Liver (tissue), 9 donors: ENCODE measurements around the gene SARDH. TPM values are rescaled to one million over a fixed set of nuclear protein-coding genes. Genes with fewer than 3 reads are reported as not detected.

Experiments used
- DNase-seq: peaks from one replicate; pipeline ENCODE4 v3.0.0-alpha.2; 2017; ENCODE audit warnings: low spot score
- H3K27ac ChIP-seq, 2 donors: one replicate each; pipeline ENCODE4 v1.7.0; 2013; ENCODE audit warnings: inconsistent platforms in 2 of 2, low read length in 2 of 2, control low read depth in 1 of 2, low read depth in 1 of 2, mild to moderate bottlenecking in 1 of 2
- H3K27me3 ChIP-seq, 4 donors: one replicate each; pipeline versions ENCODE4 v1.6.1 to v1.7.0; 2013; ENCODE audit warnings: low read length in 3 of 4, inconsistent platforms in 1 of 4, mild to moderate bottlenecking in 1 of 4, moderate library complexity in 1 of 4; ENCODE audit not compliant: control insufficient read depth in 4 of 4, insufficient read depth in 4 of 4
- H3K36me3 ChIP-seq, 4 donors: one replicate each; pipeline versions ENCODE4 v1.6.1 to v1.7.0; 2013; ENCODE audit warnings: low read length in 3 of 4, mild to moderate bottlenecking in 3 of 4, low read depth in 1 of 4, moderate library complexity in 1 of 4; ENCODE audit not compliant: control insufficient read depth in 4 of 4, insufficient read depth in 3 of 4
- H3K4me1 ChIP-seq, 4 donors: one replicate each; pipeline versions ENCODE4 v1.6.1 to v1.7.0; 2013; ENCODE audit warnings: low read length in 3 of 4, mild to moderate bottlenecking in 3 of 4, moderate library complexity in 1 of 4; ENCODE audit not compliant: control insufficient read depth in 4 of 4, insufficient read depth in 4 of 4
- H3K4me3 ChIP-seq, 3 donors: one replicate each; pipeline versions ENCODE4 v1.6.1 to v1.7.0; 2013; ENCODE audit warnings: low read length in 3 of 3, control low read depth in 1 of 3, low read depth in 1 of 3, mild to moderate bottlenecking in 1 of 3
- H3K9ac ChIP-seq, 2 donors: one replicate each; pipeline ENCODE4 v1.7.0; 2013; ENCODE audit warnings: low read length in 2 of 2, mild to moderate bottlenecking in 2 of 2, moderate library complexity in 2 of 2, control low read depth in 1 of 2, low read depth in 1 of 2
- H3K9me3 ChIP-seq, 4 donors: one replicate each; pipeline versions ENCODE4 v1.6.1 to v1.7.0; 2013; ENCODE audit warnings: low read length in 3 of 4; ENCODE audit not compliant: control insufficient read depth in 4 of 4
- EGR1 ChIP-seq, 2 donors: IDR thresholded peaks; 2 replicates each; pipeline ENCODE4 v1.6.1; 2016 to 2018; ENCODE audit warnings: antibody characterized with exemption in 2 of 2, low read depth in 2 of 2
- FOXA1 ChIP-seq: IDR thresholded peaks from 2 replicates; pipeline ENCODE4 v1.6.1; 2016; ENCODE audit warnings: antibody characterized with exemption
- FOXA2 ChIP-seq: IDR thresholded peaks from 2 replicates; pipeline ENCODE4 v1.6.1; 2016; ENCODE audit warnings: antibody characterized with exemption
- GABPA ChIP-seq, 2 donors: IDR thresholded peaks in 1 of 2; conservative IDR thresholded peaks in 1 of 2; 2 replicates each; pipeline ENCODE4 v1.6.1; 2016; ENCODE audit warnings: antibody characterized with exemption in 2 of 2, mild to moderate bottlenecking in 1 of 2, moderate library complexity in 1 of 2
- HNF4G ChIP-seq: IDR thresholded peaks from 2 replicates; pipeline ENCODE4 v1.6.1; 2016; ENCODE audit warnings: antibody characterized with exemption
- JUND ChIP-seq, 2 donors: IDR thresholded peaks; 2 replicates each; pipeline ENCODE4 v1.6.1; 2016; ENCODE audit warnings: antibody characterized with exemption in 2 of 2
- NR2F2 ChIP-seq: IDR thresholded peaks from 2 replicates; pipeline ENCODE4 v1.6.1; 2016; ENCODE audit warnings: antibody characterized with exemption
- RAD21 ChIP-seq, 2 donors: IDR thresholded peaks; 2 replicates each; pipeline ENCODE4 v1.6.1; 2016; ENCODE audit warnings: antibody characterized with exemption in 2 of 2, mild to moderate bottlenecking in 2 of 2
- RXRA ChIP-seq, 2 donors: IDR thresholded peaks; 2 replicates each; pipeline ENCODE4 v1.6.1; 2017 to 2018; ENCODE audit warnings: antibody characterized with exemption in 2 of 2, mild to moderate bottlenecking in 1 of 2
- WGBS: extraction: QIAGEN DNeasy Blood & Tissue Kit; methylation state at CpG from one replicate; pipeline ENCODE4 v1.1.7; 2013; 5-methylcytosine and 5-hydroxymethylcytosine counted together
- polyA plus RNA-seq, 2 donors: library from polyadenylated mRNA; stranded (reverse) in 1 of 2; unstranded in 1 of 2; fragments of 200-250 nt in 1 of 2; fragments of >200 nt in 1 of 2; fragmentation: Nextera tagmentation in 1 of 2; extraction: Ambion mirVana in 1 of 2; gene quantifications; one replicate each; pipeline versions ENCODE4 v1.2.1 to v1.2.3, GENCODE V29; 2013 to 2015
- total RNA-seq, 2 donors: library from RNA; depleted of rRNA; stranded (reverse); fragments of >200 nt; gene quantifications; one replicate each; pipeline ENCODE4 v1.2.3, GENCODE V29; 2014
- TF ChIP-seq, protein P1 (sequence below): IDR thresholded peaks from 2 replicates; pipeline ENCODE4 v1.6.1; 2016; ENCODE audit warnings: antibody characterized with exemption, mild to moderate bottlenecking
- TF ChIP-seq, protein P2 (sequence below): IDR thresholded peaks from 2 replicates; pipeline ENCODE4 v1.6.1; 2016; ENCODE audit warnings: antibody characterized with exemption
- TF ChIP-seq, protein P3 (sequence below): fragments of 150-350 bp; IDR thresholded peaks from 2 replicates; pipeline ENCODE4 v1.5.1; 2017; ENCODE audit warnings: improper control_type of control experiment, low read depth, low read length; ENCODE audit not compliant: missing input control
- donor health status: healthy.
- donor health status: healthy.
- donor health status: healthy.
- donor health status: healthy.
- donor health status: healthy.

Gene SARDH
- total and polyA plus RNA-seq, 4 donors, result 53.7 to 291 (median 63.4) TPM

DNA sequence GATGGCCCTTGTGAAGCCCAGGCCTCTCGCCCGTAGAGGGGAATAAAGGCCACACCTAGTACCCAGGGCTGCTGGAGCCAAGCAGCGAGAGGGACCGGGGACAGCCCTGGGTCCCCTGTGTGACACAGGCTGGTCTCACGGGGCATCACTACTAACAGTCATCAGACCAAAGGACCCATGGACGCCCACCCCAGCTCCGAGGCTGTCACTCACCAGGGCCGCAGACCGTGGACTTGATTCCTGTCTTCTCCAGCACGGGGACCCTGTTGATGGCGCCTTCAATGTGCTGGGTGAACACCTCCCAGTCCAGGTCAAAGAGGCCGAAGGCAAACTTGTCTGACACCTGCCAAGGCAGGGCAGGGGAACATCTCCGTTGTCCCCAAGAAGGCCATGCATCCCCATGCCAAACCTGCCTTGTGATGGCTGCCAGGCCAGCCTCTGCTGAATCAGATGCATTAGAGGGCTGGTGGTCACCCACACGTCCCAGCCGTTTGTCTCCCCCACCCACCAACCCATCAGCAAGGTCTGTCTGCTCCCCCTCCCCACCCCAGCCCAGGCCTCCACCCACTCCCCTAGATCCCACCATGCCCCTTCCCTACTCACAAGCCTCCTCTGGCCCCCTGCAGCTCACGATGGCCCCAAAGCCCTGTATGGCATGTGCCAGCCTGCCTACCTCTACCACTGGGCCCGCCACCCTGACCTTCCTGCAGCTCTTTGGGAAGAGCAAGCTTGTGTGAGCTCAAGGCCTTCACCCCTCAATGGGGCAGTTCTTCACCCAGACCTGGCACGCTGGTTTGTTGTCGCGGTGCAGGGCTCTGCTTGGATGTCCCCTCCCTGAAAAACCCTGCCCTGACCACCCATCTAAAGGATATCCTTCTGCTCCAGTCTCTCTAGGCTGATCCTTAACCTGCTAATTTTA lies 20.8 kb downstream of the SARDH start:
- Histone ChIP-seq H3K4me1 (peaks cover 0 to 46% (median 26%) of the 10 kb centered on the region in 4 donors), H3K4me3 (no peak overlapping the region), H3K27ac (peak overlapping the region; percentile 83 to 90), H3K9ac (no peak overlapping the region), H3K27me3 (no peaks in the 10 kb centered on the region), H3K36me3 (peaks cover 0 to 12% (median 10%) of the 10 kb centered on the region in 4 donors), H3K9me3 (no peaks in the 10 kb centered on the region)
- DNase-seq, result no peak
- 92% methylated on average over 20 of the region's 20 CpGs for WGBS
- TF ChIP-seq, protein P1, sequence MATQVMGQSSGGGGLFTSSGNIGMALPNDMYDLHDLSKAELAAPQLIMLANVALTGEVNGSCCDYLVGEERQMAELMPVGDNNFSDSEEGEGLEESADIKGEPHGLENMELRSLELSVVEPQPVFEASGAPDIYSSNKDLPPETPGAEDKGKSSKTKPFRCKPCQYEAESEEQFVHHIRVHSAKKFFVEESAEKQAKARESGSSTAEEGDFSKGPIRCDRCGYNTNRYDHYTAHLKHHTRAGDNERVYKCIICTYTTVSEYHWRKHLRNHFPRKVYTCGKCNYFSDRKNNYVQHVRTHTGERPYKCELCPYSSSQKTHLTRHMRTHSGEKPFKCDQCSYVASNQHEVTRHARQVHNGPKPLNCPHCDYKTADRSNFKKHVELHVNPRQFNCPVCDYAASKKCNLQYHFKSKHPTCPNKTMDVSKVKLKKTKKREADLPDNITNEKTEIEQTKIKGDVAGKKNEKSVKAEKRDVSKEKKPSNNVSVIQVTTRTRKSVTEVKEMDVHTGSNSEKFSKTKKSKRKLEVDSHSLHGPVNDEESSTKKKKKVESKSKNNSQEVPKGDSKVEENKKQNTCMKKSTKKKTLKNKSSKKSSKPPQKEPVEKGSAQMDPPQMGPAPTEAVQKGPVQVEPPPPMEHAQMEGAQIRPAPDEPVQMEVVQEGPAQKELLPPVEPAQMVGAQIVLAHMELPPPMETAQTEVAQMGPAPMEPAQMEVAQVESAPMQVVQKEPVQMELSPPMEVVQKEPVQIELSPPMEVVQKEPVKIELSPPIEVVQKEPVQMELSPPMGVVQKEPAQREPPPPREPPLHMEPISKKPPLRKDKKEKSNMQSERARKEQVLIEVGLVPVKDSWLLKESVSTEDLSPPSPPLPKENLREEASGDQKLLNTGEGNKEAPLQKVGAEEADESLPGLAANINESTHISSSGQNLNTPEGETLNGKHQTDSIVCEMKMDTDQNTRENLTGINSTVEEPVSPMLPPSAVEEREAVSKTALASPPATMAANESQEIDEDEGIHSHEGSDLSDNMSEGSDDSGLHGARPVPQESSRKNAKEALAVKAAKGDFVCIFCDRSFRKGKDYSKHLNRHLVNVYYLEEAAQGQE, result no peak
- TF ChIP-seq NR2F2 (no peak), FOXA2 (no peak), JUND (IDR thresholded peaks at IDR 0.05) (no peak), HNF4G (no peak), RAD21 (IDR thresholded peaks at IDR 0.05) (no peak)
- TF ChIP-seq, protein P2, sequence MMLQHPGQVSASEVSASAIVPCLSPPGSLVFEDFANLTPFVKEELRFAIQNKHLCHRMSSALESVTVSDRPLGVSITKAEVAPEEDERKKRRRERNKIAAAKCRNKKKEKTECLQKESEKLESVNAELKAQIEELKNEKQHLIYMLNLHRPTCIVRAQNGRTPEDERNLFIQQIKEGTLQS, result no peak

GRCh38 chr9:133716564-133717112 lies 21.5 kb downstream of the SARDH start:
- Histone ChIP-seq H3K9ac (no peak overlapping the region), H3K27me3 (no peaks in the 10 kb centered on the region), H3K4me1 (peaks cover 0 to 46% (median 26%) of the 10 kb centered on the region in 4 donors), H3K9me3 (no peaks in the 10 kb centered on the region), H3K36me3 (peaks cover 0 to 16% (median 10%) of the 10 kb centered on the region in 4 donors), H3K4me3 (no peak overlapping the region), H3K27ac (peak overlapping the region; percentile 83 to 90)
- WGBS, result 78% methylated on average over 8 of the region's 8 CpGs
- DNase-seq, result no peak
- TF ChIP-seq EGR1 (IDR thresholded peaks at IDR 0.05; ENCODE audit: low read depth in 2 of 2) (no peak), HNF4G (no peak), FOXA1 (no peak), RXRA (IDR thresholded peaks at IDR 0.05) (no peak), JUND (IDR thresholded peaks at IDR 0.05) (no peak), GABPA (IDR thresholded peaks at IDR 0.05 in 1 of 2, conservative IDR thresholded peaks at IDR 0.05 in 1 of 2) (no peak)
- TF ChIP-seq, protein P2, result no peak
- TF ChIP-seq, protein P3, sequence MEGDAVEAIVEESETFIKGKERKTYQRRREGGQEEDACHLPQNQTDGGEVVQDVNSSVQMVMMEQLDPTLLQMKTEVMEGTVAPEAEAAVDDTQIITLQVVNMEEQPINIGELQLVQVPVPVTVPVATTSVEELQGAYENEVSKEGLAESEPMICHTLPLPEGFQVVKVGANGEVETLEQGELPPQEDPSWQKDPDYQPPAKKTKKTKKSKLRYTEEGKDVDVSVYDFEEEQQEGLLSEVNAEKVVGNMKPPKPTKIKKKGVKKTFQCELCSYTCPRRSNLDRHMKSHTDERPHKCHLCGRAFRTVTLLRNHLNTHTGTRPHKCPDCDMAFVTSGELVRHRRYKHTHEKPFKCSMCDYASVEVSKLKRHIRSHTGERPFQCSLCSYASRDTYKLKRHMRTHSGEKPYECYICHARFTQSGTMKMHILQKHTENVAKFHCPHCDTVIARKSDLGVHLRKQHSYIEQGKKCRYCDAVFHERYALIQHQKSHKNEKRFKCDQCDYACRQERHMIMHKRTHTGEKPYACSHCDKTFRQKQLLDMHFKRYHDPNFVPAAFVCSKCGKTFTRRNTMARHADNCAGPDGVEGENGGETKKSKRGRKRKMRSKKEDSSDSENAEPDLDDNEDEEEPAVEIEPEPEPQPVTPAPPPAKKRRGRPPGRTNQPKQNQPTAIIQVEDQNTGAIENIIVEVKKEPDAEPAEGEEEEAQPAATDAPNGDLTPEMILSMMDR, result no peak
